Esophagus squamous epithelium (tissue), 4 donors: ENCODE measurements around the gene NECTIN2.
"Not testable (repeated sequence)": the region's sequence is repeated elsewhere in the genome, so short reads cannot be mapped to it uniquely, and the experiment has no call there.

Experiments used
- CTCF ChIP-seq, 6 experiments: fragments of 450-650 bp in 4 of 6; fragments of 200-600 bp in 2 of 6; sonication (generic) in 2 of 6; IDR thresholded peaks; one replicate each; pipeline ENCODE4 v1.5.1; 2016 to 2019; ENCODE audit warnings: antibody characterized with exemption in 6 of 6, mild to moderate bottlenecking in 4 of 6, moderate library complexity in 4 of 6
- POLR2A ChIP-seq, 4 donors: fragments of 450-650 bp; IDR thresholded peaks; one replicate each; pipeline ENCODE4 v1.6.1; 2017; ENCODE audit warnings: antibody characterized with exemption in 4 of 4, mild to moderate bottlenecking in 4 of 4, moderate library complexity in 3 of 4

DNA sequence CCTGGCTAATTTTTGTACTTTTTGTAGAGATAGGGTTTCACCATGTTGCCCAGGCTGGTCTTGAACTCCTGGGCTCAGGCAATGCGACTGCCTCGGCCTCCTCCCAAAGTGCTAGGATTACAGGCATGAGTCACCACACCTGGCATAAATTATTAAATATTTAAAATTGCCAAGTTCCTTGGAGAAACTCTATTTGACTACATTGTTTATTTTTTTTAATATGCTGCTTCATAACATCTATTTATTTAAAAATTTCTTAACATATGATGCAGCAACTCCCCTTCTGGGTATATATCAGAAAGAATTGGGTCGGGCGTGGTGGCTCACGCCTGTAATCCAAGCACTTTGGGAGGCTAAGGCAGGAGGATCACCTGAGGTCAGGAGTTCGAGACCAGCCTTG, 13.2 kb upstream of the NECTIN2 start:
- TF ChIP-seq CTCF, POLR2A (IDR thresholded peaks at IDR 0.05): not testable (repeated sequence)
